Sigmoid colon (tissue), 4 donors: ENCODE measurements around the gene RAB11FIP3.

Experiments used
- CTCF ChIP-seq, 4 experiments: fragments of 450-650 bp in 3 of 4; fragments of 200-600 bp in 1 of 4; IDR thresholded peaks; one replicate each; pipeline ENCODE4 v1.5.1; 2016 to 2019; ENCODE audit warnings: antibody characterized with exemption in 4 of 4, mild to moderate bottlenecking in 3 of 4, moderate library complexity in 2 of 4
- EP300 ChIP-seq, 4 donors: sonication (generic); formaldehyde crosslinking; IDR thresholded peaks; one replicate each; pipeline ENCODE4 v1.6.1; 2017; ENCODE audit warnings: antibody characterized with exemption in 4 of 4

GRCh38 chr16:375927-376816 lies 49.3 kb upstream of the RAB11FIP3 start:
- TF ChIP-seq CTCF (IDR thresholded peaks at IDR 0.05) (no peak), EP300 (IDR thresholded peaks at IDR 0.05) (no peak)
